HFFc6 (cell line): ENCODE data around the gene MEF2C. TPM values are rescaled to one million over a fixed set of nuclear protein-coding genes. Genes with fewer than 3 reads are reported as not detected.

ENCODE experiments used
- DNase-seq: peaks from one replicate; pipeline ENCODE4 v3.0.0-alpha.2; 2018
- H3K27ac Mint-ChIP-seq: 2 replicates; pipeline ENCODE4 v1.8.0; 2020; ENCODE audit warnings: mild to moderate bottlenecking, mixed read lengths
- H3K27me3 Mint-ChIP-seq: 2 replicates; pipeline ENCODE4 v1.8.0; 2021; ENCODE audit warnings: mild to moderate bottlenecking, moderate library complexity, mixed read lengths; ENCODE audit not compliant: insufficient read depth
- H3K36me3 Mint-ChIP-seq: 2 replicates; pipeline ENCODE4 v1.8.0; 2021; ENCODE audit warnings: low read depth, mixed read lengths
- H3K4me1 Mint-ChIP-seq: 2 replicates; pipeline ENCODE4 v1.8.0; 2020; ENCODE audit warnings: low read depth, mixed read lengths
- H3K4me3 Mint-ChIP-seq: 2 replicates; pipeline ENCODE4 v1.8.0; 2020; ENCODE audit warnings: mild to moderate bottlenecking, moderate library complexity, mixed read lengths
- H3K9me3 Mint-ChIP-seq: 2 replicates; pipeline ENCODE4 v1.8.0; 2020; ENCODE audit warnings: mild to moderate bottlenecking, mixed read lengths
- total RNA-seq, 6 experiments: library from RNA; stranded (reverse); fragmentation: NEBNext Ultra II Directional; extraction: Animal tissue kit (Norgen Biotek cat#: 25700); gene quantifications; 2 replicates in 1 of 6; 3 replicates in 5 of 6; pipeline ENCODE4 v1.2.3, GENCODE V29; 2021
- TF ChIP-seq, protein P1 (sequence below): fragments of 200-600 bp; sonication (generic); IDR thresholded peaks from 2 replicates; pipeline ENCODE4 v1.5.0; 2021; ENCODE audit warnings: antibody characterized with exemption, mild to moderate bottlenecking

MEF2C gene
- total RNA-seq, 6 experiments from 2014 or later: 3.6 to 12.6 (median 9.2) TPM

DNA sequence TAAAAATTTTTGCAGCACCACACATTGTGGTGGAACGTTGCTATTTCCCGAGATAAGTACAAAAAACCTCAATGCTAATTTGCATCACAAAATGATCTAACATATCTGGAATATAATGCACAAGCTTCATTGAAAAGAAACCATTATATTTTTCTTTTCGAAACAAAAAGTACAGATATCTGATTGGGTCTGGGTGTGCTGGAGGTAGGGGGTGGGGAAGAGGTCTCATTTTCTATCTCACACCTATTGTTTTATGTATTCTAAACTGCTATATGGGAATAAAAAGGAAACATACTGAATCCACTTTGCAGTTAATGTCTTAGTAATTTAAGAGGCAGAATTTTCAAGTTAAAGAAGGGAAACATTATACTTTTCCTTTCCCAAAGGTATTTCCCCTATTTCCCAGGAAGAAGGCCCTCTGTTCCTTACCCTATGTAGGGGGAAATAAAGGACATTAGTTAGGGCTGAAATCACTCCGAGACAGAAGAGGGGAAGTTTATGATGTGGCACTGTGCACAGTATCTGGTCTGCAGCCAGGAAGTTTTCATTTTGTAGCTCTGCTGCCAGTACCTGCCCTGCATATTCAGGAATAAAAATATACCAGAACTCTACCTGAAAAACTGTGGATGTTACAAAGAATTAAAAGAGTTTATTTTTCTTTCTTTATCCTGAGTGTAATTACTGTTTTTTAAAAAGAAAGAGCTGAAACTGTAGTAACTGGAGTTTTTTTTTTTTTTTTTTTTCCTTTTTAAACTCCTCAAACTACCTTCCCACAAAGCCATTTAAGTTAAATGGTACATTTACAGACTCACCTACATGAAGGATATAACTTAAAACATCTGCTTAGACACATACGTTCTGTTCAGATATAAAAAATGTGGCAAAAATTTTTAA lies 7.4 kb downstream of the MEF2C start:
- H3K27me3 Mint-ChIP-seq: no peaks in the 10 kb centered on the region
- no peak for DNase-seq
- H3K4me1 Mint-ChIP-seq: peaks cover 30% of the 10 kb centered on the region
- peaks cover 4% of the 10 kb centered on the region for H3K36me3 Mint-ChIP-seq
- TF ChIP-seq, protein P1, sequence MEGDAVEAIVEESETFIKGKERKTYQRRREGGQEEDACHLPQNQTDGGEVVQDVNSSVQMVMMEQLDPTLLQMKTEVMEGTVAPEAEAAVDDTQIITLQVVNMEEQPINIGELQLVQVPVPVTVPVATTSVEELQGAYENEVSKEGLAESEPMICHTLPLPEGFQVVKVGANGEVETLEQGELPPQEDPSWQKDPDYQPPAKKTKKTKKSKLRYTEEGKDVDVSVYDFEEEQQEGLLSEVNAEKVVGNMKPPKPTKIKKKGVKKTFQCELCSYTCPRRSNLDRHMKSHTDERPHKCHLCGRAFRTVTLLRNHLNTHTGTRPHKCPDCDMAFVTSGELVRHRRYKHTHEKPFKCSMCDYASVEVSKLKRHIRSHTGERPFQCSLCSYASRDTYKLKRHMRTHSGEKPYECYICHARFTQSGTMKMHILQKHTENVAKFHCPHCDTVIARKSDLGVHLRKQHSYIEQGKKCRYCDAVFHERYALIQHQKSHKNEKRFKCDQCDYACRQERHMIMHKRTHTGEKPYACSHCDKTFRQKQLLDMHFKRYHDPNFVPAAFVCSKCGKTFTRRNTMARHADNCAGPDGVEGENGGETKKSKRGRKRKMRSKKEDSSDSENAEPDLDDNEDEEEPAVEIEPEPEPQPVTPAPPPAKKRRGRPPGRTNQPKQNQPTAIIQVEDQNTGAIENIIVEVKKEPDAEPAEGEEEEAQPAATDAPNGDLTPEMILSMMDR: no peak
- no peak overlapping the region; the same call in 1 of the 2 replicates for H3K4me3 Mint-ChIP-seq
- no peaks in the 10 kb centered on the region for H3K9me3 Mint-ChIP-seq
- H3K27ac Mint-ChIP-seq: no peak overlapping the region

- Mint-ChIP-seq H3K27me3 (no peaks in the 10 kb centered on the region), H3K27ac (no peak overlapping the region)
- TF ChIP-seq, protein P1: no peak
Measured at GRCh38 chr5:88873447-88873846, 9.5 kb downstream of the MEF2C start.

GRCh38 chr5:88872971-88873370 lies 10.0 kb downstream of the MEF2C start:
- Mint-ChIP-seq H3K27me3 (no peaks in the 10 kb centered on the region), H3K36me3 (peaks cover 4% of the 10 kb centered on the region), H3K27ac (no peak overlapping the region), H3K4me3 (no peak overlapping the region), H3K4me1 (peaks cover 8% of the 10 kb centered on the region), H3K9me3 (no peaks in the 10 kb centered on the region)
- no peak for DNase-seq
- TF ChIP-seq, protein P1: no peak

More at GRCh38 chr5:88873447-88873846, 9.5 kb downstream of the MEF2C start:
- H3K36me3 Mint-ChIP-seq: peaks cover 4% of the 10 kb centered on the region
- H3K4me1 Mint-ChIP-seq: peaks cover 11% of the 10 kb centered on the region
- no peaks in the 10 kb centered on the region for H3K9me3 Mint-ChIP-seq
- DNase-seq: no peak
- no peak overlapping the region for H3K4me3 Mint-ChIP-seq

- Mint-ChIP-seq H3K4me1 (peaks cover 4% of the 10 kb centered on the region; the same call in 1 of the 2 replicates), H3K4me3 (no peak overlapping the region), H3K36me3 (peaks cover 4% of the 10 kb centered on the region), H3K27ac (no peak overlapping the region), H3K9me3 (no peaks in the 10 kb centered on the region), H3K27me3 (no peaks in the 10 kb centered on the region)
- DNase-seq: no peak
- TF ChIP-seq, protein P1: no peak
Measured at GRCh38 chr5:88870285-88870684, 12.7 kb downstream of the MEF2C start.

GRCh38 chr5:88868468-88869068 lies 14.4 kb downstream of the MEF2C start:
- H3K4me3 Mint-ChIP-seq: no peak overlapping the region

More at GRCh38 chr5:88868468-88869068, 14.4 kb downstream of the MEF2C start:
- Mint-ChIP-seq H3K27ac (no peak overlapping the region), H3K9me3 (no peaks in the 10 kb centered on the region), H3K36me3 (peaks cover 4% of the 10 kb centered on the region), H3K27me3 (no peaks in the 10 kb centered on the region), H3K4me1 (no peaks in the 10 kb centered on the region)
- no peak for DNase-seq
- TF ChIP-seq, protein P1: no peak
